Esophagus muscularis mucosa (tissue), 4 donors: ENCODE data around the gene PLEKHF1. TPM values are rescaled to one million over a fixed set of nuclear protein-coding genes. Genes with fewer than 3 reads are reported as not detected.
A peak's percentile ranks its signal among the peaks of the same experiment; 100 is the strongest.

ENCODE experiments used
- DNase-seq: peaks from one replicate; pipeline ENCODE4 v3.0.0-alpha.2; 2017; ENCODE audit errors: extremely low spot score
- H3K27ac ChIP-seq, 4 donors: fragments of 200-600 bp; sonication (generic); replicated peaks in 1 of 4; 1 replicate in 3 of 4; 2 replicates in 1 of 4; pipeline ENCODE4 v1.5.1; 2016 to 2019; ENCODE audit warnings: mild to moderate bottlenecking in 1 of 4
- H3K27me3 ChIP-seq, 4 donors: fragments of 200-600 bp; sonication (generic); one replicate each; pipeline versions ENCODE4 v1.5.1 to v1.6.0; 2016 to 2019
- H3K36me3 ChIP-seq, 4 donors: fragments of 200-600 bp; sonication (generic); one replicate each; pipeline ENCODE4 v1.5.1; 2016 to 2019
- H3K4me1 ChIP-seq, 4 donors: fragments of 200-600 bp; sonication (generic); one replicate each; pipeline ENCODE4 v1.5.1; 2016 to 2019
- H3K4me3 ChIP-seq, 4 donors: fragments of 200-600 bp; sonication (generic); 1 replicate in 2 of 4; 2 replicates in 2 of 4; pipeline ENCODE4 v1.5.1; 2016 to 2019; ENCODE audit warnings: mild to moderate bottlenecking in 4 of 4, moderate library complexity in 1 of 4
- H3K9me3 ChIP-seq, 4 donors: fragments of 200-600 bp; sonication (generic); 1 replicate in 3 of 4; 2 replicates in 1 of 4; pipeline ENCODE4 v1.5.1; 2016 to 2019
- CTCF ChIP-seq, 3 experiments: fragments of 200-600 bp in 2 of 3; fragments of 450-650 bp in 1 of 3; sonication (generic) in 2 of 3; IDR thresholded peaks; one replicate each; pipeline ENCODE4 v1.5.1; 2017 to 2019; ENCODE audit warnings: antibody characterized with exemption in 3 of 3, mild to moderate bottlenecking in 2 of 3, moderate library complexity in 1 of 3
- EP300 ChIP-seq: sonication (generic); formaldehyde crosslinking; IDR thresholded peaks from one replicate; pipeline ENCODE4 v1.6.1; 2017; ENCODE audit warnings: antibody characterized with exemption
- POLR2A ChIP-seq: fragments of 450-650 bp; IDR thresholded peaks from one replicate; pipeline ENCODE4 v1.6.1; 2017; ENCODE audit warnings: antibody characterized with exemption, moderate library complexity, mild to moderate bottlenecking, low read depth
- POLR2AphosphoS5 ChIP-seq, 2 donors: sonication (generic); formaldehyde crosslinking; IDR thresholded peaks; one replicate each; pipeline ENCODE4 v1.6.1; 2017; ENCODE audit warnings: antibody characterized with exemption in 2 of 2
- WGBS: methylation state at CpG from one replicate; pipeline ENCODE4 v1.1.5; 2018; 5-methylcytosine and 5-hydroxymethylcytosine counted together
- intact Hi-C: fragments of 100-400 bp; cut with DNase I; formaldehyde crosslinking; loops from one replicate; pipeline ENCODE4 v1.15.1; 2023
- total RNA-seq, 4 donors: library from RNA; depleted of rRNA; stranded (reverse); fragments of >200 nt; gene quantifications; one replicate each; pipeline versions ENCODE4 v1.1.0 to v1.2.1, GENCODE V29; 2016

PLEKHF1 gene
- total RNA-seq = 10 to 100 TPM; 27.4 to 58.6 (median 36.1) TPM

GRCh38 chr19:29665215-29665825, at the start of gene PLEKHF1:
Gene PLEKHF1 (plus strand): TSS chr19:29665461. CDS start chr19:29673840, 8,379 bp downstream.
- intact Hi-C loops = loop anchor here (2.0 kb wide), 1 partner anchor 59 kb away; the partner anchor contains the start of gene POP4
- peaks cover 71 to 94% (median 92%) of the 10 kb centered on the region in 4 donors for H3K4me1 ChIP-seq

GRCh38 chr19:29615891-29616425, 49.3 kb upstream of the PLEKHF1 start:
- 91% methylated on average over 10 of the region's 10 CpGs for WGBS
- peaks cover 0 to 4% (median 0%) of the 10 kb centered on the region in 4 donors for H3K27me3 ChIP-seq
- TF ChIP-seq EP300 (no peak), CTCF (IDR thresholded peaks at IDR 0.05) (no peak), POLR2AphosphoS5 (IDR thresholded peaks at IDR 0.05) (no peak), POLR2A (no peak)
- no peak overlapping the region for H3K27ac ChIP-seq
- H3K4me3 ChIP-seq = no peak overlapping the region
- intact Hi-C loops = no loop called here
- H3K36me3 ChIP-seq = peaks cover 44 to 62% (median 59%) of the 10 kb centered on the region in 4 donors
- no peaks in the 10 kb centered on the region for H3K9me3 ChIP-seq
- H3K4me1 ChIP-seq = peaks cover 0 to 4% (median 2%) of the 10 kb centered on the region in 4 donors
- DNase-seq = no peak

More at GRCh38 chr19:29665215-29665825, at the start of gene PLEKHF1:
- peak within 1 kb of the TSS; percentile 72 to 93 (median 80) for H3K4me3 ChIP-seq
- no CpG with 5 or more reads among the region's 75 CpGs for WGBS
- H3K36me3 ChIP-seq = peaks cover 0 to 13% (median 4%) of the 10 kb centered on the region in 4 donors
- H3K27ac ChIP-seq = peak within 1 kb of the TSS; percentile 84 to 93 (median 87)
- no peaks in the 10 kb centered on the region for H3K27me3 ChIP-seq
- TF ChIP-seq POLR2A (peak; percentile 65), POLR2AphosphoS5 (IDR thresholded peaks at IDR 0.05) (peak; percentile 70 to 82), EP300 (no peak), CTCF (IDR thresholded peaks at IDR 0.05) (no peak)
- no peaks in the 10 kb centered on the region for H3K9me3 ChIP-seq
- DNase-seq = peak; percentile 96

- DNase-seq = no peak
- Histone ChIP-seq H3K4me1 (no peaks in the 10 kb centered on the region), H3K4me3 (no peak overlapping the region), H3K36me3 (peaks cover 41 to 56% (median 53%) of the 10 kb centered on the region in 4 donors), H3K27me3 (peaks cover 0 to 8% (median 0%) of the 10 kb centered on the region in 4 donors), H3K9me3 (no peaks in the 10 kb centered on the region), H3K27ac (no peak overlapping the region)
- TF ChIP-seq POLR2A (no peak), EP300 (no peak), CTCF (IDR thresholded peaks at IDR 0.05) (no peak), POLR2AphosphoS5 (IDR thresholded peaks at IDR 0.05) (no peak)
- intact Hi-C loops = no loop called here
- WGBS = 93% methylated on average over 11 of the region's 16 CpGs
Observed at GRCh38 chr19:29616541-29616940, 48.7 kb upstream of the PLEKHF1 start.

GRCh38 chr19:29617366-29618266, 47.6 kb upstream of the PLEKHF1 start:
- H3K4me1 ChIP-seq = no peaks in the 10 kb centered on the region
- peaks cover 31 to 45% (median 43%) of the 10 kb centered on the region in 4 donors for H3K36me3 ChIP-seq
- no peaks in the 10 kb centered on the region for H3K9me3 ChIP-seq
- intact Hi-C loops = no loop called here
- no peak overlapping the region for H3K27ac ChIP-seq
- TF ChIP-seq CTCF (IDR thresholded peaks at IDR 0.05) (no peak), POLR2AphosphoS5 (IDR thresholded peaks at IDR 0.05) (no peak), POLR2A (no peak), EP300 (no peak)
- H3K4me3 ChIP-seq = no peak overlapping the region
- DNase-seq = no peak
- H3K27me3 ChIP-seq = peaks cover 0 to 18% (median 0%) of the 10 kb centered on the region in 4 donors
- WGBS = 73% methylated on average over 13 of the region's 16 CpGs
